Measurements from ENCODE around the gene FAM221A. TPM values are rescaled to one million over a fixed set of nuclear protein-coding genes. Genes with fewer than 3 reads are reported as not detected.

Gene FAM221A
- total RNA-seq, 2 experiments from 2014 or later, result 7.3 to 9.2 TPM

DNA sequence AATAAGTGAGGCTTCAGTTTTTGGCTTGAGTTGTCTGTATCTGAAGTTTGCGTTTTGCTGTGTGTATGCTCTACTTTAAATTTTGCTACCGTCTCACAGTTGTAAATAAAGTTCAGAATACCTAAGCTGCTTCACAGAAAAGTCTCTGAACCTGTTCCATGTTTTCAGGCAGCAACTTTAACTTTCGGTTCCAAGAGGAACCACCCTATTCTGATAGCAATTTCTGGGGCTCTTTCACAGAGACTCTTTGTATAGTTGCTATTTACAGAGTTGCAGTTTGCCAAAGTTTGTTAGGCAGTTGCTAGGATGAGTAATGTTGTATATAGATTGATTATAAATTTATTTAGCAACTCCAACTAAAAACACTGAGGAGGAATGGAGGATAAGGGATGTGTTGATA lies 5.7 kb downstream of the FAM221A start:
- H3K79me2 ChIP-seq (ENCODE audit: insufficient read depth, low read depth, low read length), result no peaks in the 10 kb centered on the region
- POLR2A ChIA-PET, result interaction anchor here (0.6 kb wide), 1 partner anchor 1653 kb away, joined by 3 read pairs; no protein-coding TSS in a partner anchor
- peaks cover 3% of the 10 kb centered on the region for H3K4me1 ChIP-seq (ENCODE audit: insufficient read depth, low read length, poor library complexity, severe bottlenecking)
- intact Hi-C loops (cut with micrococcal nuclease; ENCODE audit: unreplicated experiment), result no loop called here
- H3K4me2 ChIP-seq (ENCODE audit: low read length), result no peak overlapping the region
- H3K9me3 ChIP-seq (ENCODE audit: low read length), result no peaks in the 10 kb centered on the region
- H3K9me2 ChIP-seq (ENCODE audit: insufficient read depth, low read length), result no peaks in the 10 kb centered on the region
- no peak for DNase-seq (ENCODE audit: low spot score)
- H3K4me3 ChIP-seq (ENCODE audit: low read depth, low read length, poor library complexity, severe bottlenecking), result no peak overlapping the region
- no peak overlapping the region for H3K27ac ChIP-seq (ENCODE audit: low read depth, low read length, poor library complexity, severe bottlenecking)
- H2AFZ ChIP-seq (ENCODE audit: low read length), result no peak overlapping the region
- no TSS peak for BruUV-seq (replicated peaks)
- CTCF ChIA-PET (ENCODE audit: unreplicated experiment), result no interaction called here
- TF ChIP-seq EZH2phosphoT487 (IDR thresholded peaks at IDR 0.05; ENCODE audit: borderline replicate concordance, low read depth, low read length) (no peak), CTCF (conservative IDR thresholded peaks at IDR 0.05; ENCODE audit: low read length) (no peak)
- no peaks in the 10 kb centered on the region for H4K20me1 ChIP-seq (ENCODE audit: insufficient read depth, low read length)
- H3K36me3 ChIP-seq (ENCODE audit: insufficient read depth, low read length), result no peaks in the 10 kb centered on the region

- H3K4me3 ChIP-seq (ENCODE audit: low read depth, low read length, poor library complexity, severe bottlenecking), result no peak overlapping the region
- no peaks in the 10 kb centered on the region for H3K79me2 ChIP-seq (ENCODE audit: insufficient read depth, low read depth, low read length)
- no peaks in the 10 kb centered on the region for H4K20me1 ChIP-seq (ENCODE audit: insufficient read depth, low read length)
- ChIA-PET CTCF (ENCODE audit: unreplicated experiment) (no interaction called here), POLR2A (interaction anchor here (1.1 kb wide), 1 partner anchor 37 kb away, joined by 3 read pairs; no protein-coding TSS in a partner anchor)
- H2AFZ ChIP-seq (ENCODE audit: low read length), result no peak overlapping the region
- intact Hi-C loops (cut with micrococcal nuclease; ENCODE audit: unreplicated experiment), result no loop called here
- no peak for TF ChIP-seq CTCF (conservative IDR thresholded peaks at IDR 0.05; ENCODE audit: low read length)
- TF ChIP-seq EZH2phosphoT487 (IDR thresholded peaks at IDR 0.05; ENCODE audit: borderline replicate concordance, low read depth, low read length), result no peak
- no peak overlapping the region for H3K27ac ChIP-seq (ENCODE audit: low read depth, low read length, poor library complexity, severe bottlenecking)
- H3K9me3 ChIP-seq (ENCODE audit: low read length), result no peaks in the 10 kb centered on the region
- no peak overlapping the region for H3K4me2 ChIP-seq (ENCODE audit: low read length)
- H3K9me2 ChIP-seq (ENCODE audit: insufficient read depth, low read length), result no peaks in the 10 kb centered on the region
- no peak for DNase-seq (ENCODE audit: low spot score)
- no peaks in the 10 kb centered on the region for H3K36me3 ChIP-seq (ENCODE audit: insufficient read depth, low read length)
- BruUV-seq (replicated peaks), result no TSS peak
- no peaks in the 10 kb centered on the region for H3K4me1 ChIP-seq (ENCODE audit: insufficient read depth, low read length, poor library complexity, severe bottlenecking)
Measured at GRCh38 chr7:23687011-23687410, 7.0 kb downstream of the FAM221A start.

- no peak overlapping the region for H3K4me3 ChIP-seq (ENCODE audit: low read depth, low read length, poor library complexity, severe bottlenecking)
- H3K36me3 ChIP-seq (ENCODE audit: insufficient read depth, low read length), result peaks cover 5% of the 10 kb centered on the region; the same call in 1 of the 2 replicates
- H3K9me3 ChIP-seq (ENCODE audit: low read length), result no peaks in the 10 kb centered on the region
- H3K27ac ChIP-seq (ENCODE audit: low read depth, low read length, poor library complexity, severe bottlenecking), result no peak overlapping the region
- POLR2A ChIA-PET, result no interaction called here
- H4K20me1 ChIP-seq (ENCODE audit: insufficient read depth, low read length), result no peaks in the 10 kb centered on the region
- no peak overlapping the region for H2AFZ ChIP-seq (ENCODE audit: low read length)
- TF ChIP-seq CTCF (conservative IDR thresholded peaks at IDR 0.05; ENCODE audit: low read length), result no peak
- TF ChIP-seq EZH2phosphoT487 (IDR thresholded peaks at IDR 0.05; ENCODE audit: borderline replicate concordance, low read depth, low read length), result no peak
- intact Hi-C loops (cut with micrococcal nuclease; ENCODE audit: unreplicated experiment), result no loop called here
- CTCF ChIA-PET (ENCODE audit: unreplicated experiment), result no interaction called here
- no peaks in the 10 kb centered on the region for H3K4me1 ChIP-seq (ENCODE audit: insufficient read depth, low read length, poor library complexity, severe bottlenecking)
- no peaks in the 10 kb centered on the region for H3K9me2 ChIP-seq (ENCODE audit: insufficient read depth, low read length)
- no peak overlapping the region for H3K4me2 ChIP-seq (ENCODE audit: low read length)
- no peak for DNase-seq (ENCODE audit: low spot score)
- no TSS peak for BruUV-seq (replicated peaks)
- H3K79me2 ChIP-seq (ENCODE audit: insufficient read depth, low read depth, low read length), result no peaks in the 10 kb centered on the region
Measured at GRCh38 chr7:23689165-23689564, 9.2 kb downstream of the FAM221A start.
